Raji (cell line): ENCODE results near the gene CREB5.

Experiments
- POLR2A ChIP-seq: IDR thresholded peaks from 2 replicates; pipeline ENCODE4 v1.6.1; 2011; ENCODE audit warnings: low read depth, low read length, control low read depth; ENCODE audit not compliant: insufficient read depth

Gene CREB5

GRCh38 chr7:28452681-28453080 is 40.4 kb downstream of the CREB5 start:
- no peak for TF ChIP-seq POLR2A

- TF ChIP-seq POLR2A = no peak
Observed at GRCh38 chr7:28455486-28455885, 43.2 kb downstream of the CREB5 start.

GRCh38 chr7:28456044-28456443 is 43.7 kb downstream of the CREB5 start:
- no peak for TF ChIP-seq POLR2A

GRCh38 chr7:28458732-28459131 is 46.4 kb downstream of the CREB5 start:
- no peak for TF ChIP-seq POLR2A

- no peak for TF ChIP-seq POLR2A
Observed at GRCh38 chr7:28459306-28459705, 47.0 kb downstream of the CREB5 start.

- TF ChIP-seq POLR2A = no peak
Observed at GRCh38 chr7:28465697-28466096, 53.4 kb downstream of the CREB5 start.

- TF ChIP-seq POLR2A = no peak
Observed at GRCh38 chr7:28466341-28466740, 54.0 kb downstream of the CREB5 start.

GRCh38 chr7:28466885-28467284 is 54.6 kb downstream of the CREB5 start:
- no peak for TF ChIP-seq POLR2A

- no peak for TF ChIP-seq POLR2A
Observed at GRCh38 chr7:28469562-28469961, 57.2 kb downstream of the CREB5 start.

- no peak for TF ChIP-seq POLR2A
Observed at GRCh38 chr7:28470344-28470743, 58.0 kb downstream of the CREB5 start.

- no peak for TF ChIP-seq POLR2A
Observed at GRCh38 chr7:28472332-28472731, 60.0 kb downstream of the CREB5 start.

GRCh38 chr7:28473571-28474281 is 61.4 kb downstream of the CREB5 start:
- no peak for TF ChIP-seq POLR2A

- no peak for TF ChIP-seq POLR2A
Observed at GRCh38 chr7:28474282-28474638, 61.9 kb downstream of the CREB5 start.

- no peak for TF ChIP-seq POLR2A
Observed at GRCh38 chr7:28474640-28475039, 62.3 kb downstream of the CREB5 start.

GRCh38 chr7:28477041-28477442 is 64.7 kb downstream of the CREB5 start:
- no peak for TF ChIP-seq POLR2A

- no peak for TF ChIP-seq POLR2A
Observed at GRCh38 chr7:28478656-28479055, 66.3 kb downstream of the CREB5 start.

- no peak for TF ChIP-seq POLR2A
Observed at GRCh38 chr7:28479507-28479947, 67.2 kb downstream of the CREB5 start.

GRCh38 chr7:28480595-28480994 is 68.3 kb downstream of the CREB5 start:
- TF ChIP-seq POLR2A = no peak
